HG02588 (cell line): ENCODE measurements around the gene DNMT3A.
A peak's percentile ranks its signal among the peaks of the same experiment; 100 is the strongest.

Experiments used
- ATAC-seq: cut with Tn5 transposase; IDR thresholded peaks from one replicate; pipeline ENCODE4 v1.9.1; 2021; ENCODE audit warnings: mild to moderate bottlenecking, moderate library complexity; ENCODE audit not compliant: unreplicated experiment

Gene DNMT3A

DNA sequence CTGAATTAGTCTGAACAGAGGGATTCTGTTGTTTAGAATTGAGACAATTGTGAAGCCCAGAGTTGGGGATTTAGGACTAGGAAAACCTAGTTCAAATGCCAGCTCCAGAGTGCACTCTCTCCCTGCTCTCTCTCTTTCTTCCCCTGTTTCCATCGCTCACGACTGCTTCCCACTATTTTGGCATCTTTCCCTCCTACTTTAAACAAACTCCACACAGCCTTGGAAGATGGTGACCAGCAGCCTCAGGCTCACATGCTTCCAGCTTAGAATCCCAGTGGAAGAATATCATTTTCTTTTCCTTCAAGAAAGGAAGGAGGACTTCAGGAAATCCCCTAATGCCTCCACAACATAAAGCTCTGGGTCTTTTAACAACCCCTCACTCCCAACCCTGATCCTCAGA lies 6.1 kb upstream of the DNMT3A start:
- ATAC-seq = no peak

- no peak for ATAC-seq
Measured at GRCh38 chr2:25347205-25347815, 5.6 kb upstream of the DNMT3A start.

- ATAC-seq = no peak
Measured at GRCh38 chr2:25343187-25343825, 1.6 kb upstream of the DNMT3A start.

DNA sequence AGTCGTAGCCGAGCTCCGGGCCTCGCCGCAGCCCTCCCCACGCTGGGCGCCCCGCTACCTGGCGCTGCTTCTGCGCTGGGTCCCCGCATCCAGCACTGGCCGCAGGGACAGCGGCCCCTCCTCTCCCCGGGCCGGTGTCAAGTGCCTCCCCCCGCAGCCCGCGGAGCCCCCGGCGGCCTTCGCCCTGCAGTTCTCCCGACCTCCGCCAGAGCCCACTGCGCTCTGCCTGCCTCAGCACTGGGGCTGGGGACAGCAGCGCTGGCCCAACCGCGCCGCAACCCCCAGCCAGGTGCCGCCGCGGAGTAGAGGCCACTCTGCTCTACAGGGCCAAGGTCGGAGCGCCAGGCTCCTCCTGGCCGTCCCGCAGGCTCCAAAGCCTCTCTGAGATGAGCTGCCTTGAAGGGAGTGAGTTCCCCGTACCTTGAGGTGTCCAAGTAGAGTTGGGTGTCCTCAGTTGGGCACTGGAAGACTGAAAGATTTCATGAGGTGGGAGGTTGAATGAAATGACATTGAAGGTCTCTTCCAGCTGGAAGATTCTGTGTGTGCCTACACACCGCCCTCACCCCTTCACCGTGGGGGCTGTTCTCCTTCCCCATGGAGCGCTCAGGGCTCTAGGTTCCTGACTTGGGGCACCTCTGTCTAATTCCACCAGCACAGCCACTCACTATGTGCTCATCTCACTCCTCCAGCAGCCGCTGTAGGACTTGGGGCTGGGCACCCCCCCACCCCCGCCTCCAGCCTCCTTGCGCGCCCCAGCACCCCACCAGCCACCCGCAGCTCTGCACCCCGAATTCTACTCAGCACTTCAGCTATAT lies 854 bp upstream of the DNMT3A start:
- ATAC-seq = peak; percentile 62

- peak; percentile 28 for ATAC-seq
Measured at GRCh38 chr2:25341011-25341727, 556 bp downstream of the DNMT3A start.

- ATAC-seq = peak; percentile 1
Measured at GRCh38 chr2:25340181-25340921, 1.4 kb downstream of the DNMT3A start.

DNA sequence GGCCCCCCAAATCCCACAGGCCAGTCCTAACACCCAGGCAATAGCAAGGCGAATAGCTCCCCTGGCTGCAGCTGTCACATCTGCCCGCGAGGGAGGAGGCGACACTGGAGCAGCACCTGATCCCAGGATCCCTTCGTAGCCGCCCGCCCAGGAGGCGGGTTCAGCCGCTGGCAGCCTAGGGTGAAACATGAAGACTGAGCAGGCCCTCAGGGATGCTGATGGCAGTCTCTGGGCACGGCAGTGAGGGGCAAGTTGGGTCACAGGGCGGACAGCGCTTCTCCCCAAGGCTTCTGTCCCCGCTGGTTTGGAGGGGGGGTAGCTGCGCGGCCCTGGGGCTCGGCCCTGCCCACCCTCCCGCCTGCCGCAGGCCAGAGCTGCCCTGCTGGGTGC lies 1.9 kb downstream of the DNMT3A start:
- no peak for ATAC-seq

- ATAC-seq = no peak
Measured at GRCh38 chr2:25339211-25339674, 2.5 kb downstream of the DNMT3A start.

DNA sequence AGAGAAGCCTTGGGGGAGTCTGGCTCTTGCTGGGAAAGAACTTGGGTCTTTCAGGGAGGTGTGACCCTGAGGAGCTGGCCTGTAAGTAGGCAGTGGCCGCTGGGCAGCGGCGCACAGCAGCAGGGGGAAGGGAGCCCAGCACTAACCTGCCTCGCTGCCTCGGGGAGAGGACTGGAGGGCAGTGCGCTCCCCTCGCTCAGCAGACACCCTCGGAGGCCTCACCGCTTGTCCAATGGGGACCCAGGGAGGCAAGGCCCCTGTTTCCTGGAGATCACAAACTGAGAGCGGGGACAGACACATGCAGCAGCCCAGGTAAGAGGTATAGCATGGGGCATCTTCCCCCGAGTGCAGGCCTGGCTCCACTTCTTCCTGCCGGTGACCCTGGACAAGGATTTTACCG lies 3.3 kb downstream of the DNMT3A start:
- ATAC-seq = no peak

DNA sequence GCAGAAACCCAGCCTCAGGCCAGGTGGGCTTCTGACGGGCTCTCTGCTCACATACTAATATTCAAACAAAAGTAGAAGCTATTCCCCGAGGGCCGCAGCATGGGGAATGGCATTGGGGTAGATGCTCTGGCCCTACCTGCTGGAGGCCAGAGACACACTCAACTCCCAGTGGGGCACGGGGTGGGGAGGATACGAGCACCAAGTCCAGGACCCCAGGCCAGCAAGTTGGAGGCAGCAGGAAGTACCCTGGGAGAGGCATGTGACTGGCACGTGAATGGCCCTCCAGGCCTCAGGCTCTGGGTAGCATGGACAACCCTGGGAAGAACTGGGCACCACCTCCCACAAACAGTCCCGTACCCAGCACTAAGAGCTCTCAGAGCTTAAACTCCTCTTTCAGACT lies 3.8 kb downstream of the DNMT3A start:
- ATAC-seq = no peak

- no peak for ATAC-seq
Measured at GRCh38 chr2:25337276-25337675, 4.4 kb downstream of the DNMT3A start.

- ATAC-seq = no peak
Measured at GRCh38 chr2:25336383-25336841, 5.3 kb downstream of the DNMT3A start.

DNA sequence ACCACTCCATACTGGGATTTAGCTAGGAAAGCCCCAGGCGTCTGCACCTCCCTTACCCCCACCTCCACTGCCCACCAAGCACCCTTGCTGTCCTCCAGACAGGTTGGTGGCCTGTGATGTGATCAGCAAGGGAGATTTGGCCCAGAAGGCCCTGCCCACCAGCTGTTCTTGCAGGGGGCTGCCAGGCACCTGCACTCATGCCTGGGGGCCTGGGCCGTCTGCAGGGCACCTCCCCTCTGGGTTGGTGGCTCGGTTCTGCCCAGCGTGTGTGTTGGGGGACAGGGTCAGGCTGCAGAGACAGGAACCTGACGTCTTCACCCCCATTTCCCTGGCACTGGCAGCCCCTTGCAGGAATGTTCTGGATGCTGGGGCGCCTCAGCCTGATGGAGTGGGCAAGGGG lies 5.8 kb downstream of the DNMT3A start:
- ATAC-seq = no peak

GRCh38 chr2:25335204-25335603 lies 6.5 kb downstream of the DNMT3A start:
- ATAC-seq = no peak

DNA sequence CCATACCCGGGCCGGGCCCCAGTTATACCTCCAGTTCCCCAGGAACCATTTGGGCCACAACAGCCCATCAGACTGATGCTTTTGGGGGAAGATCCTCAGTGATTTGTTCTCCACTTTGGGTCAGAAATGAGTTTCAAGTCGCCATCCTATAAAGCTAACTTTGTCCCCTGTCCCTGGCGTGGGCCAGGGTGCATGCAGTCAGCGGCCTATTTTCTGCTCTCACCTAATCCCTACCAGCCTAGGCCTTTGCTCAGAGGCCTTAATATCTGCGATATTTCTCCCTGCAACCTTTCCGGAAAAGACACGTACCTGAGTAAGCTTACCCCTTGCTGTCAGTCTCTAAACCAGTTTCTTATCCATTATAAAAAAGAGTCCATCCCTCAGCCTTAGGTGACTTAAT lies 7.2 kb downstream of the DNMT3A start:
- ATAC-seq = no peak

DNA sequence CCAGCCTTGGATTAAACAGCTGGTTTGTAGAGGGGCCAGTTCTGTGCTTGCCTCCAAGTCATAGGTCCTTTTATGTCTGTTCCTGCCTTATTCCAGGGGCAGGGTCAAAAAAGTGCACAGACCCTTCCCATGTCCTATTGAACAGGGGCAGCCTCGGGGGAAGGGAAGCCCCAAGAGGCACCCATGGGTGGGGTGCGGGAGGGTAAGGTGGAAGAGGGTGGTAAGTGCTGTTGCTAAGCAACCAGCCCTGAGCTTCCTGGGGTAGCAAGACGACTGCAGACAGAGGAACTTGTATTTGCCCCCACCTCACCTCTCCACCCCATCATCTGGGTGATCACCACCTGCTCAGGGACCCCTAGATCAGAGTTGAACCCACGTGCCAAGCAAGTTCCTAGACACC lies 7.7 kb downstream of the DNMT3A start:
- no peak for ATAC-seq

GRCh38 chr2:25332571-25332970 lies 9.2 kb downstream of the DNMT3A start:
- no peak for ATAC-seq

GRCh38 chr2:25331686-25332365 lies 9.9 kb downstream of the DNMT3A start:
- no peak for ATAC-seq

GRCh38 chr2:25330937-25331336 lies 10.8 kb downstream of the DNMT3A start:
- no peak for ATAC-seq

DNA sequence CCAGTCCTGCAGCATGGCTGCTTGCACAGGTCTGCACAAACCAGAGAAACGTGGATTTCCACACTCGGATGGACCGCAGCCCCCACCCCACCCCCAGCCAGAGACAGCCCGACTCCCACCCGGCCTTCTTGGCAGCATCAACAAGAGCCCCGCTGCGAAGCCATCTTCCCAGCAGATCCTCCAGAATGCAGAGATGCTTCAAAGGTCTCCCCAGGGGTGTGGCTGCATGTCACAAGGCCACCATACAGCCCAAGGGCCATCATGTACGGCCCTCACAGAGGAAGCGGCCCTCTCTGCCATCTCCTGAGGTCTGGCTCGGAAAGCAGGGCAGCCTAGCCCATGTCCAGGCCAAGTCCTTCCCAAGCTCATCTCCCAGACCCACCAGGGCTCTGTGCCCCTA lies 11.5 kb downstream of the DNMT3A start:
- no peak for ATAC-seq
